Chondrocyte (in vitro differentiated cells): Measurements from ENCODE around the gene STAB1. TPM values are rescaled to one million over a fixed set of nuclear protein-coding genes. Genes with fewer than 3 reads are reported as not detected.

Experiments
- DNase-seq: peaks from one replicate; pipeline ENCODE4 v3.0.0; 2021; ENCODE audit warnings: mixed read lengths, low spot score
- H3K27ac Mint-ChIP-seq: one replicate; pipeline ENCODE4 v1.8.0; 2021; ENCODE audit warnings: mild to moderate bottlenecking, moderate library complexity, mixed read lengths; ENCODE audit not compliant: unreplicated experiment
- H3K27me3 Mint-ChIP-seq: 2 replicates; pipeline ENCODE4 v1.8.0; 2021; ENCODE audit warnings: low read depth, mixed read lengths
- H3K36me3 Mint-ChIP-seq: 2 replicates; pipeline ENCODE4 v1.8.0; 2021; ENCODE audit warnings: low read depth, mixed read lengths
- H3K4me1 Mint-ChIP-seq: 2 replicates; pipeline ENCODE4 v1.8.0; 2021; ENCODE audit warnings: low read depth, mild to moderate bottlenecking, mixed read lengths
- H3K4me3 Mint-ChIP-seq: one replicate; pipeline ENCODE4 v1.8.0; 2021; ENCODE audit warnings: mild to moderate bottlenecking, moderate library complexity, mixed read lengths; ENCODE audit not compliant: unreplicated experiment
- H3K9me3 Mint-ChIP-seq: 2 replicates; pipeline ENCODE4 v1.8.0; 2021; ENCODE audit warnings: low read depth, mixed read lengths
- CTCF ChIP-seq: fragments of 200-600 bp; sonication (generic); IDR thresholded peaks from 2 replicates; pipeline ENCODE4 v1.5.0; 2021; ENCODE audit warnings: antibody characterized with exemption, mild to moderate bottlenecking, moderate library complexity
- total RNA-seq: library from RNA; stranded (reverse); gene quantifications from 3 replicates; pipeline ENCODE4 v1.2.1, GENCODE V29; 2021

Gene STAB1
- total RNA-seq, 1 donor from 2014 or later = not detected

- no peak for TF ChIP-seq CTCF
- Mint-ChIP-seq H3K27me3 (no peaks in the 10 kb centered on the region), H3K36me3 (peaks cover 39% of the 10 kb centered on the region), H3K4me3 (no peak overlapping the region), H3K9me3 (no peaks in the 10 kb centered on the region), H3K27ac (no peak overlapping the region), H3K4me1 (peaks cover 19% of the 10 kb centered on the region)
- peak; percentile 92 for DNase-seq
Measured at GRCh38 chr3:52479877-52480575, 15.1 kb upstream of the STAB1 start.

GRCh38 chr3:52480768-52481715 is 14.1 kb upstream of the STAB1 start:
- Mint-ChIP-seq H3K27me3 (no peaks in the 10 kb centered on the region), H3K27ac (no peak overlapping the region), H3K4me1 (peaks cover 19% of the 10 kb centered on the region), H3K4me3 (no peak overlapping the region), H3K36me3 (peaks cover 40% of the 10 kb centered on the region), H3K9me3 (no peaks in the 10 kb centered on the region)
- peak; percentile 80 for DNase-seq
- no peak for TF ChIP-seq CTCF

- Mint-ChIP-seq H3K27me3 (no peaks in the 10 kb centered on the region), H3K4me3 (no peak overlapping the region), H3K36me3 (peaks cover 38% of the 10 kb centered on the region), H3K4me1 (peaks cover 19% of the 10 kb centered on the region), H3K27ac (no peak overlapping the region), H3K9me3 (no peaks in the 10 kb centered on the region)
- peak; percentile 74 for TF ChIP-seq CTCF
- peak; percentile 81 for DNase-seq
Measured at GRCh38 chr3:52481819-52482521, 13.2 kb upstream of the STAB1 start.

- H3K4me1 Mint-ChIP-seq = peaks cover 19% of the 10 kb centered on the region
- no peaks in the 10 kb centered on the region for H3K27me3 Mint-ChIP-seq
- H3K27ac Mint-ChIP-seq = peak overlapping the region; percentile 73
- no peak overlapping the region for H3K4me3 Mint-ChIP-seq
- TF ChIP-seq CTCF = no peak
- DNase-seq = peak; percentile 86
- H3K36me3 Mint-ChIP-seq = peaks cover 40% of the 10 kb centered on the region
- no peaks in the 10 kb centered on the region for H3K9me3 Mint-ChIP-seq
Measured at GRCh38 chr3:52483081-52483480, 12.1 kb upstream of the STAB1 start.
